Naive B cell (primary cell): ENCODE measurements around the gene GATA2. TPM values are rescaled to one million over a fixed set of nuclear protein-coding genes. Genes with fewer than 3 reads are reported as not detected.

Experiments
- polyA plus RNA-seq, 6 donors: library from polyadenylated mRNA; unstranded; fragments of 300-500 nt; fragmentation: Illumina TruSeq; gene quantifications; one replicate each; pipeline ENCODE4 v1.2.3, GENCODE V29; 2021; ENCODE audit warnings: low read depth in 6 of 6

Gene GATA2
- polyA plus RNA-seq, 6 donors from 2014 or later, result 0.21 to 0.49 (median 0.28) TPM; not detected in 3

Other genes starting within 250 kb of the GATA2 start
- gene DNAJB8, start 26.3 kb downstream of the GATA2 start, polyA plus RNA-seq, result not detected
- 100 to 1,000 TPM; 176 to 255 (median 193) TPM for gene RPN1, start 157.6 kb upstream of the GATA2 start, polyA plus RNA-seq
- 100 to 1,000 TPM; 165 to 252 (median 189) TPM for gene RAB7A, start 233.0 kb upstream of the GATA2 start, polyA plus RNA-seq